Osteoblast (primary cell): ENCODE measurements around the gene SIL1. TPM values are rescaled to one million over a fixed set of nuclear protein-coding genes. Genes with fewer than 3 reads are reported as not detected.

Experiments used
- DNase-seq: peaks from one replicate; pipeline ENCODE4 v3.0.0; 2011; ENCODE audit warnings: low spot score, mixed read lengths; ENCODE audit not compliant: insufficient read length; ENCODE audit errors: missing footprints
- H2AFZ ChIP-seq: 2 replicates; pipeline ENCODE4 v1.6.0; 2011; ENCODE audit warnings: mild to moderate bottlenecking, low read length
- H3K27ac ChIP-seq: 2 replicates; pipeline ENCODE4 v1.5.1; 2011; ENCODE audit warnings: mild to moderate bottlenecking, low read depth, low read length, moderate library complexity
- H3K27me3 ChIP-seq: 2 replicates; pipeline ENCODE4 v1.6.0; 2012; ENCODE audit warnings: mild to moderate bottlenecking, control low read depth, inconsistent platforms, low read length, moderate library complexity; ENCODE audit not compliant: insufficient read depth
- H3K36me3 ChIP-seq: 2 replicates; pipeline ENCODE4 v1.5.1; 2011; ENCODE audit warnings: mild to moderate bottlenecking, low read length, control low read depth, moderate library complexity; ENCODE audit not compliant: insufficient read depth
- H3K4me1 ChIP-seq: 2 replicates; pipeline ENCODE4 v1.5.1; 2011; ENCODE audit warnings: mild to moderate bottlenecking, low read length, control low read depth, moderate library complexity; ENCODE audit not compliant: insufficient read depth
- H3K4me2 ChIP-seq: 2 replicates; pipeline ENCODE4 v1.6.0; 2011; ENCODE audit warnings: mild to moderate bottlenecking, low read length; ENCODE audit not compliant: insufficient read depth
- H3K4me3 ChIP-seq: fragments of 200-600 bp; sonication (generic); 3 replicates; pipeline ENCODE4 v1.5.1; 2012; ENCODE audit warnings: mild to moderate bottlenecking, low read length, inconsistent platforms; ENCODE audit not compliant: insufficient read depth
- H3K79me2 ChIP-seq: 2 replicates; pipeline ENCODE4 v1.6.0; 2012; ENCODE audit warnings: mild to moderate bottlenecking, low read length, control low read depth, inconsistent platforms; ENCODE audit not compliant: insufficient read depth
- H3K9me3 ChIP-seq: 2 replicates; pipeline ENCODE4 v1.5.1; 2011; ENCODE audit warnings: low read depth, low read length, control low read depth
- H4K20me1 ChIP-seq: 2 replicates; pipeline ENCODE4 v1.6.0; 2012; ENCODE audit warnings: mild to moderate bottlenecking, low read length, control low read depth; ENCODE audit not compliant: insufficient read depth
- CTCF ChIP-seq: IDR thresholded peaks from 2 replicates; pipeline ENCODE4 v1.5.1; 2011; ENCODE audit warnings: mild to moderate bottlenecking, low read depth, low read length, moderate library complexity; ENCODE audit errors: extremely low read depth
- total RNA-seq: library from RNA; depleted of rRNA; stranded (reverse); fragments of >200 nt; gene quantifications from 2 replicates; pipeline ENCODE4 v1.2.3, GENCODE V29; 2012

Gene SIL1
- total RNA-seq, 1 donor, result 65.1 TPM

GRCh38 chr5:139186752-139187326, 11.3 kb downstream of the SIL1 start:
- no peak for DNase-seq
- Histone ChIP-seq H3K79me2 (peaks cover 73% of the 10 kb centered on the region), H3K36me3 (peaks cover 3% of the 10 kb centered on the region), H3K4me3 (no peak overlapping the region), H3K9me3 (no peaks in the 10 kb centered on the region), H3K4me2 (no peak overlapping the region), H3K27ac (no peak overlapping the region), H3K4me1 (peaks cover 22% of the 10 kb centered on the region), H2AFZ (no peak overlapping the region), H3K27me3 (no peaks in the 10 kb centered on the region), H4K20me1 (peaks cover 40% of the 10 kb centered on the region)
- TF ChIP-seq CTCF, result no peak

- H3K4me3 ChIP-seq, result no peak overlapping the region
- TF ChIP-seq CTCF, result no peak
Observed at GRCh38 chr5:139186261-139186660, 11.9 kb downstream of the SIL1 start.

GRCh38 chr5:139185589-139185988, 12.6 kb downstream of the SIL1 start:
- no peak overlapping the region for H3K27ac ChIP-seq
- H2AFZ ChIP-seq, result no peak overlapping the region
- no peaks in the 10 kb centered on the region for H3K9me3 ChIP-seq
- H3K4me3 ChIP-seq, result no peak overlapping the region
- H3K27me3 ChIP-seq, result no peaks in the 10 kb centered on the region
- DNase-seq, result no peak
- peak overlapping the region; percentile 22 for H3K4me2 ChIP-seq
- peaks cover 75% of the 10 kb centered on the region for H3K79me2 ChIP-seq
- peaks cover 50% of the 10 kb centered on the region for H4K20me1 ChIP-seq
- no peak for TF ChIP-seq CTCF
- peaks cover 3% of the 10 kb centered on the region for H3K36me3 ChIP-seq
- H3K4me1 ChIP-seq, result peaks cover 24% of the 10 kb centered on the region

More at GRCh38 chr5:139186261-139186660, 11.9 kb downstream of the SIL1 start:
- Histone ChIP-seq H3K4me1 (peaks cover 26% of the 10 kb centered on the region), H3K27me3 (no peaks in the 10 kb centered on the region), H3K27ac (no peak overlapping the region), H3K4me2 (no peak overlapping the region), H3K79me2 (peaks cover 73% of the 10 kb centered on the region), H2AFZ (no peak overlapping the region), H3K36me3 (peaks cover 3% of the 10 kb centered on the region), H3K9me3 (no peaks in the 10 kb centered on the region), H4K20me1 (peaks cover 44% of the 10 kb centered on the region)
- no peak for DNase-seq

GRCh38 chr5:139183502-139183901, 14.7 kb downstream of the SIL1 start:
- Histone ChIP-seq H3K4me1 (peaks cover 14% of the 10 kb centered on the region), H3K27me3 (no peaks in the 10 kb centered on the region), H4K20me1 (peaks cover 54% of the 10 kb centered on the region), H3K36me3 (peaks cover 3% of the 10 kb centered on the region), H3K79me2 (peaks cover 85% of the 10 kb centered on the region), H2AFZ (no peak overlapping the region), H3K9me3 (no peaks in the 10 kb centered on the region), H3K27ac (no peak overlapping the region), H3K4me3 (no peak overlapping the region), H3K4me2 (no peak overlapping the region)
- DNase-seq, result no peak
- TF ChIP-seq CTCF, result no peak
